GM12878 (cell line): ENCODE data around the gene LRRC41. TPM values are rescaled to one million over a fixed set of nuclear protein-coding genes. Genes with fewer than 3 reads are reported as not detected.
A peak's percentile ranks its signal among the peaks of the same experiment; 100 is the strongest.

ENCODE experiments used
- ATAC-seq: fragments of 200-7000 bp; cut with Tn5 transposase; 3 replicates; pipeline ENCODE4 v1.9.1; 2020; ENCODE audit warnings: mild to moderate bottlenecking, moderate library complexity
- BruUV-seq: library from RNA; stranded (reverse); fragments of 400-500 nt; replicated peaks from 2 replicates; lab custom pipeline; 2021; lab: Mats Ljungman, UMichigan
- CTCF ChIA-PET: fragments of 300-600 bp; sonication (Branson Sonifier 250); formaldehyde crosslinking; extraction: SDS; loops from one replicate; lab custom pipeline; 2021; ENCODE audit warnings: inconsistent platforms; lab: Yijun Ruan, JAX
- POLR2A ChIA-PET: fragments of 350-600 bp; formaldehyde crosslinking; extraction: SDS; loops from one replicate; lab custom pipeline; 2021; ENCODE audit warnings: inconsistent platforms; lab: Charles Lee
- RAD21 ChIA-PET: fragments of 300-600 bp; sonication (Branson Sonifier 250); formaldehyde crosslinking; loops from one replicate; lab custom pipeline; 2023; ENCODE audit warnings: antibody characterized with exemption; ENCODE audit not compliant: unreplicated experiment; lab: Charles Lee
- SMC1A ChIA-PET: fragments of 300-600 bp; sonication (Branson Sonifier 250); formaldehyde crosslinking; loops from one replicate; lab custom pipeline; 2023; ENCODE audit not compliant: unreplicated experiment, uncharacterized antibody; lab: Charles Lee
- DNase-seq: peaks from one replicate; pipeline ENCODE4 v3.0.0-alpha.2; 2011; ENCODE audit warnings: low read depth, low spot score
- FAIRE-seq: peaks from 3 replicates; lab custom pipeline; 2011; peaks lifted over from hg19 to GRCh38; lab: Jason Lieb, UNC
- H2AFZ ChIP-seq: 2 replicates; pipeline ENCODE4 v1.6.0; 2011; ENCODE audit warnings: low read depth, low read length, control low read depth; ENCODE audit not compliant: control insufficient read depth
- H3K27ac ChIP-seq: 2 replicates; pipeline ENCODE4 v1.5.1; 2011; ENCODE audit warnings: control low read depth; ENCODE audit not compliant: control insufficient read depth, insufficient read depth
- H3K27me3 ChIP-seq, 2 experiments: replicated peaks in 1 of 2; 2 replicates each; pipeline versions ENCODE4 v1.6.0 to v1.6.1; 2011; ENCODE audit warnings: low read length in 1 of 2; ENCODE audit not compliant: control insufficient read depth in 2 of 2, insufficient read depth in 2 of 2
- H3K36me3 ChIP-seq, 2 experiments: 2 replicates each; pipeline ENCODE4 v1.5.1; 2011; ENCODE audit warnings: low read length in 1 of 2; ENCODE audit not compliant: control insufficient read depth in 2 of 2, insufficient read depth in 2 of 2
- H3K4me1 ChIP-seq: 2 replicates; pipeline ENCODE4 v1.6.1; 2011; ENCODE audit warnings: mild to moderate bottlenecking, low read length, moderate library complexity, mixed read lengths; ENCODE audit not compliant: control insufficient read depth, insufficient read depth
- H3K4me2 ChIP-seq: 2 replicates; pipeline ENCODE4 v1.6.0; 2011; ENCODE audit warnings: control low read depth; ENCODE audit not compliant: control insufficient read depth, insufficient read depth
- H3K4me3 ChIP-seq: fragments of 200-600 bp; sonication (generic); 2 replicates; pipeline ENCODE4 v1.5.1; 2016
- H3K79me2 ChIP-seq: 2 replicates; pipeline ENCODE4 v1.6.0; 2011; ENCODE audit warnings: low read length; ENCODE audit not compliant: control insufficient read depth, insufficient read depth
- H3K9ac ChIP-seq: 2 replicates; pipeline ENCODE4 v1.8.0; 2011; ENCODE audit warnings: low read length, control low read depth, mixed read lengths; ENCODE audit not compliant: control insufficient read depth, insufficient read depth
- H3K9me3 ChIP-seq: replicated peaks from 3 replicates; pipeline ENCODE4 v1.5.1; 2011; ENCODE audit warnings: mild to moderate bottlenecking, low read length; ENCODE audit not compliant: control insufficient read depth, insufficient read depth
- H4K20me1 ChIP-seq: 2 replicates; pipeline ENCODE4 v1.6.0; 2011; ENCODE audit not compliant: control insufficient read depth, insufficient read depth
- BCLAF1 ChIP-seq: fragments of 450-650 bp; IDR thresholded peaks from 2 replicates; pipeline ENCODE4 v1.6.1; 2017; ENCODE audit warnings: antibody characterized with exemption, mild to moderate bottlenecking, moderate library complexity
- POLR2AphosphoS2 ChIP-seq: IDR thresholded peaks from 2 replicates; pipeline ENCODE4 v1.6.1; 2011; ENCODE audit warnings: low read depth, mild to moderate bottlenecking, low read length, improper control_type of control experiment, moderate library complexity
- POLR2AphosphoS5 ChIP-seq: IDR thresholded peaks from 2 replicates; pipeline ENCODE4 v1.6.1; 2011; ENCODE audit warnings: mild to moderate bottlenecking, low read length, inconsistent platforms
- WGBS: methylation state at CpG from one replicate; pipeline ENCODE4 v1.1.6; 2016; ENCODE audit warnings: low lambda C conversion rate; ENCODE audit not compliant: insufficient replicate concordance, insufficient coverage; ENCODE audit errors: missing lambda C conversion rate; 5-methylcytosine and 5-hydroxymethylcytosine counted together
- in situ Hi-C: fragments of 300-500 bp; cut with MboI; formaldehyde crosslinking; loops from 9 replicates; pipeline ENCODE4 v1.14.3; 2018; ENCODE audit warnings: mixed read lengths
- intact Hi-C: fragments of 100-400 bp; cut with micrococcal nuclease; formaldehyde crosslinking; loops from one replicate; pipeline ENCODE4 v1.14.2; 2022; ENCODE audit not compliant: unreplicated experiment
- polyA plus RNA-seq, 11 experiments: library from polyadenylated mRNA; depleted of rRNA in 4 of 11; unstranded in 6 of 11; stranded (reverse) in 5 of 11; fragments of >200 nt; fragmentation: Nextera tagmentation in 4 of 11; fragmentation: Illumina TruSeq in 1 of 11; extraction: Ambion mirVana in 4 of 11; extraction: Trizol in 1 of 11; gene quantifications; 1 replicate in 1 of 11; 2 replicates in 10 of 11; pipeline versions ENCODE4 v1.2.1 to v1.2.3, GENCODE V29; 2011 to 2016; ENCODE audit warnings: inconsistent platforms in 2 of 11, missing spikeins in 2 of 11, low read depth in 1 of 11
- total RNA-seq, 4 experiments: library from RNA; depleted of rRNA in 3 of 4; stranded (reverse); fragments of >200 nt in 3 of 4; fragmentation: Illumina TruSeq in 1 of 4; extraction: Trizol in 1 of 4; gene quantifications; 2 replicates each; pipeline versions ENCODE4 v1.2.1 to v1.2.3, GENCODE V29; 2013 to 2021

Gene LRRC41
- total and polyA plus RNA-seq, 10 of the 15 experiments (the other 5 are each of a cell fraction or from before 2014, with no cell fraction given), result 12.0 to 79.9 (median 48.5) TPM

- ChIA-PET CTCF (interaction anchor here (0.9 to 1.5 kb wide), 4 partner anchors 49 to 62 kb away, joined by 3 to 5 read pairs (median 3); no protein-coding TSS in a partner anchor), RAD21 (interaction anchor here (1.1 to 2.0 kb wide), 2 partner anchors 18 to 35 kb away, joined by 3 to 5 read pairs; partner anchors contain the start of gene LRRC41), POLR2A (interaction anchor here (1.5 kb wide), 1 partner anchor 10 kb away, joined by 12 read pairs; no protein-coding TSS in a partner anchor), SMC1A (interaction anchor here (1.2 kb wide), 1 partner anchor 30 kb away, joined by 3 read pairs; no protein-coding TSS in a partner anchor)
- 51% methylated on average over 3 of the region's 3 CpGs for WGBS
- BruUV-seq, result no TSS peak
- intact Hi-C loops (no loop called here), in situ Hi-C loops (no loop called here)
- Histone ChIP-seq H3K79me2 (no peaks in the 10 kb centered on the region), H3K4me2 (no peak overlapping the region), H3K36me3 (peaks cover 17 to 34% of the 10 kb centered on the region in 2 experiments), H4K20me1 (no peaks in the 10 kb centered on the region), H3K4me3 (no peak overlapping the region), H3K27ac (no peak overlapping the region), H3K9ac (no peak overlapping the region), H3K9me3 (no peaks in the 10 kb centered on the region), H2AFZ (no peak overlapping the region), H3K27me3 (no peaks in the 10 kb centered on the region), H3K4me1 (no peaks in the 10 kb centered on the region)
- DNase-seq (no peak), FAIRE-seq (no peak), ATAC-seq (peak; percentile 6; the same call in 1 of the 3 replicates)
- TF ChIP-seq BCLAF1 (no peak), POLR2AphosphoS5 (peak; percentile 19; the same call in 1 of the 2 replicates), POLR2AphosphoS2 (peak; percentile 0; the same call in 1 of the 2 replicates)
Measured at GRCh38 chr1:46284597-46285564, 18.5 kb downstream of the LRRC41 start.
